PC-9 (cell line): ENCODE results near the gene CHKB. TPM values are rescaled to one million over a fixed set of nuclear protein-coding genes. Genes with fewer than 3 reads are reported as not detected.
"Not testable (repeated sequence)": the region's sequence is repeated elsewhere in the genome, so short reads cannot be mapped to it uniquely, and the experiment has no call there.

Source experiments
- BruUV-seq: library from RNA; stranded (reverse); fragments of 400-500 nt; replicated peaks from 2 replicates; lab custom pipeline; 2021; lab: Mats Ljungman, UMichigan
- CTCF ChIA-PET: fragments of 300-600 bp; sonication (Branson Sonifier 250); formaldehyde crosslinking; loops from one replicate; lab custom pipeline; 2022; ENCODE audit warnings: antibody characterized with exemption; lab: Charles Lee
- POLR2A ChIA-PET: fragments of 300-600 bp; sonication (Branson Sonifier 250); formaldehyde crosslinking; loops from one replicate; lab custom pipeline; 2022; ENCODE audit warnings: antibody characterized with exemption; ENCODE audit not compliant: unreplicated experiment; lab: Charles Lee
- DNase-seq, 2 experiments: peaks; one replicate each; pipeline versions ENCODE4 v3.0.0 to v3.0.0-alpha.2; 2015 to 2022; ENCODE audit warnings: mixed read lengths in 1 of 2
- H2AFZ ChIP-seq: fragments of 200-600 bp; sonication (generic); 2 replicates; pipeline ENCODE4 v1.8.1; 2017; ENCODE audit warnings: antibody characterized with exemption
- H3F3A ChIP-seq: fragments of 200-600 bp; sonication (generic); 2 replicates; pipeline ENCODE4 v1.8.1; 2017; ENCODE audit warnings: antibody characterized with exemption, mild to moderate bottlenecking, low read depth; ENCODE audit not compliant: insufficient read depth
- H3K27ac ChIP-seq: fragments of 200-600 bp; sonication (generic); 2 replicates; pipeline ENCODE4 v1.6.1; 2016; ENCODE audit warnings: mixed run types
- H3K27me3 ChIP-seq: fragments of 200-600 bp; sonication (generic); 2 replicates; pipeline ENCODE4 v1.6.1; 2016; ENCODE audit warnings: low read depth, mixed run types; ENCODE audit not compliant: insufficient read depth
- H3K36me3 ChIP-seq: fragments of 200-600 bp; sonication (generic); 2 replicates; pipeline ENCODE4 v1.6.1; 2016; ENCODE audit warnings: low read depth, mixed run types
- H3K4me1 ChIP-seq: fragments of 200-600 bp; sonication (generic); replicated peaks from 2 replicates; pipeline ENCODE4 v1.6.1; 2016; ENCODE audit warnings: mixed run types; ENCODE audit not compliant: insufficient read depth
- H3K4me2 ChIP-seq: fragments of 200-600 bp; sonication (generic); 2 replicates; pipeline ENCODE4 v1.6.1; 2017; ENCODE audit warnings: mixed run types
- H3K4me3 ChIP-seq: fragments of 200-600 bp; sonication (generic); 2 replicates; pipeline ENCODE4 v1.6.1; 2016; ENCODE audit warnings: mixed run types
- H3K79me2 ChIP-seq: fragments of 200-600 bp; sonication (generic); 2 replicates; pipeline ENCODE4 v1.6.1; 2017; ENCODE audit warnings: low read depth, mixed run types
- H3K9me2 ChIP-seq: fragments of 200-600 bp; sonication (generic); 2 replicates; pipeline ENCODE4 v1.8.1; 2017; ENCODE audit warnings: mild to moderate bottlenecking; ENCODE audit not compliant: insufficient read depth
- H3K9me3 ChIP-seq: fragments of 200-600 bp; sonication (generic); 2 replicates; pipeline ENCODE4 v1.8.1; 2016; ENCODE audit warnings: low read depth; ENCODE audit not compliant: insufficient read depth
- H4K20me1 ChIP-seq: fragments of 200-600 bp; sonication (generic); 2 replicates; pipeline ENCODE4 v1.8.1; 2017; ENCODE audit not compliant: insufficient read depth
- CTCF ChIP-seq: fragments of 200-600 bp; sonication (generic); conservative IDR thresholded peaks from 2 replicates; pipeline ENCODE4 v1.6.1; 2017; ENCODE audit warnings: mixed run types, antibody characterized with exemption, mild to moderate bottlenecking, moderate library complexity
- EZH2 ChIP-seq: fragments of 200-600 bp; sonication (generic); IDR thresholded peaks from 2 replicates; pipeline ENCODE4 v1.8.0; 2017; ENCODE audit warnings: antibody characterized with exemption, low read depth
- intact Hi-C: fragments of 100-400 bp; cut with micrococcal nuclease; formaldehyde crosslinking; loops from one replicate; pipeline ENCODE4 v1.10.0; 2022; ENCODE audit not compliant: unreplicated experiment
- total RNA-seq: library from RNA; stranded (reverse); gene quantifications from 2 replicates; pipeline ENCODE4 v1.2.3, GENCODE V29; 2021

Gene CHKB
- total RNA-seq, 1 experiment from 2014 or later: 60.0 TPM

GRCh38 chr22:50542416-50542927 lies 40.2 kb downstream of the CHKB start:
- Histone ChIP-seq H3K27ac (peak overlapping the region; percentile 99), H4K20me1 (no peaks in the 10 kb centered on the region), H3K4me3 (no peak overlapping the region), H3F3A (peaks cover 75% of the 10 kb centered on the region), H2AFZ (no peak overlapping the region), H3K4me1 (peaks cover 84% of the 10 kb centered on the region), H3K79me2 (no peaks in the 10 kb centered on the region), H3K27me3 (no peaks in the 10 kb centered on the region), H3K9me3 (no peaks in the 10 kb centered on the region), H3K9me2 (no peaks in the 10 kb centered on the region), H3K4me2 (no peak overlapping the region), H3K36me3 (no peaks in the 10 kb centered on the region)
- ChIA-PET POLR2A (no interaction called here), CTCF (no interaction called here)
- DNase-seq: no peak
- intact Hi-C loops: no loop called here
- no TSS peak for BruUV-seq
- TF ChIP-seq CTCF: no peak
- TF ChIP-seq EZH2: no peak

- H3K79me2 ChIP-seq, POLR2A ChIA-PET, H3K9me3 ChIP-seq, H3K27me3 ChIP-seq, H3K4me3 ChIP-seq, BruUV-seq, intact Hi-C loops, H3K9me2 ChIP-seq, H4K20me1 ChIP-seq, H3K36me3 ChIP-seq, H2AFZ ChIP-seq: not testable (repeated sequence)
- H3F3A ChIP-seq: peaks cover 81% of the 10 kb centered on the region
- DNase-seq: peak; percentile 35 to 91
- CTCF ChIA-PET: interaction anchor here (1.0 kb wide), 1 partner anchor 16 kb away, joined by 3 read pairs; no protein-coding TSS in a partner anchor
- H3K27ac ChIP-seq: peak overlapping the region; percentile 99
- H3K4me1 ChIP-seq: peaks cover 90% of the 10 kb centered on the region
- peak overlapping the region; percentile 19 for H3K4me2 ChIP-seq
Observed at GRCh38 chr22:50541667-50542026, 41.0 kb downstream of the CHKB start.

GRCh38 chr22:50540381-50540780 lies 42.3 kb downstream of the CHKB start:
- Histone ChIP-seq H4K20me1 (no peaks in the 10 kb centered on the region), H3K4me1 (peaks cover 79% of the 10 kb centered on the region), H3F3A (peaks cover 78% of the 10 kb centered on the region), H3K9me2 (no peaks in the 10 kb centered on the region), H3K27me3 (no peaks in the 10 kb centered on the region), H3K27ac (peak overlapping the region; percentile 99), H3K4me3 (no peak overlapping the region), H3K4me2 (peak overlapping the region; percentile 84), H3K9me3 (no peaks in the 10 kb centered on the region), H2AFZ (no peak overlapping the region), H3K79me2 (no peaks in the 10 kb centered on the region), H3K36me3 (no peaks in the 10 kb centered on the region)
- no peak for DNase-seq
- BruUV-seq: no TSS peak
- POLR2A ChIA-PET: interaction anchor here (0.6 to 0.9 kb wide), 2 partner anchors 14 to 23 kb away, joined by 4 to 18 read pairs; no protein-coding TSS in a partner anchor
- TF ChIP-seq CTCF: no peak
- no peak for TF ChIP-seq EZH2
- CTCF ChIA-PET: interaction anchor here (0.9 kb wide), 1 partner anchor 23 kb away, joined by 3 read pairs; the partner anchor contains the start of gene SYCE3
- intact Hi-C loops: no loop called here
